ENCODE measurements around the gene APLN.
A peak's percentile ranks its signal among the peaks of the same experiment; 100 is the strongest.

The APLN gene

GRCh38 chrX:129690435-129690834, 35.7 kb upstream of the APLN start:
- Histone ChIP-seq H3K9me3 (ENCODE audit: control insufficient read depth, insufficient read depth, low read length) (no peaks in the 10 kb centered on the region), H3K4me1 (ENCODE audit: control insufficient read depth, insufficient read depth, low read length) (peaks cover 11% of the 10 kb centered on the region), H3K36me3 (ENCODE audit: control insufficient read depth, insufficient read depth, low read length) (no peaks in the 10 kb centered on the region)

GRCh38 chrX:129689796-129690195, 35.0 kb upstream of the APLN start:
- Histone ChIP-seq H3K9me3 (ENCODE audit: control insufficient read depth, insufficient read depth, low read length) (no peaks in the 10 kb centered on the region), H3K4me3 (ENCODE audit: low read depth, low read length) (no peak overlapping the region), H3K27me3 (ENCODE audit: control insufficient read depth, insufficient read depth, low read length) (peaks cover 2% of the 10 kb centered on the region), H3K36me3 (ENCODE audit: control insufficient read depth, insufficient read depth, low read length) (no peaks in the 10 kb centered on the region), H3K9ac (ENCODE audit: low read depth, low read length) (no peak overlapping the region), H3K4me1 (ENCODE audit: control insufficient read depth, insufficient read depth, low read length) (peaks cover 11% of the 10 kb centered on the region)

More at GRCh38 chrX:129690435-129690834, 35.7 kb upstream of the APLN start:
- no peak overlapping the region for H3K4me3 ChIP-seq (ENCODE audit: low read depth, low read length)
- H3K27me3 ChIP-seq (ENCODE audit: control insufficient read depth, insufficient read depth, low read length) = peaks cover 2% of the 10 kb centered on the region
- H3K9ac ChIP-seq (ENCODE audit: low read depth, low read length) = no peak overlapping the region

GRCh38 chrX:129688097-129688496, 33.3 kb upstream of the APLN start:
- H3K4me1 ChIP-seq (ENCODE audit: control insufficient read depth, insufficient read depth, low read length) = peaks cover 11% of the 10 kb centered on the region
- no peaks in the 10 kb centered on the region for H3K36me3 ChIP-seq (ENCODE audit: control insufficient read depth, insufficient read depth, low read length)
- H3K27me3 ChIP-seq (ENCODE audit: control insufficient read depth, insufficient read depth, low read length) = peaks cover 4% of the 10 kb centered on the region
- H3K9ac ChIP-seq (ENCODE audit: low read depth, low read length) = no peak overlapping the region
- H3K9me3 ChIP-seq (ENCODE audit: control insufficient read depth, insufficient read depth, low read length) = no peaks in the 10 kb centered on the region
- H3K4me3 ChIP-seq (ENCODE audit: low read depth, low read length) = no peak overlapping the region

GRCh38 chrX:129686422-129686948, 31.7 kb upstream of the APLN start:
- Histone ChIP-seq H3K9me3 (ENCODE audit: control insufficient read depth, insufficient read depth, low read length) (no peaks in the 10 kb centered on the region), H3K27me3 (ENCODE audit: control insufficient read depth, insufficient read depth, low read length) (peaks cover 7% of the 10 kb centered on the region), H3K4me1 (ENCODE audit: control insufficient read depth, insufficient read depth, low read length) (peaks cover 11% of the 10 kb centered on the region), H3K9ac (ENCODE audit: low read depth, low read length) (no peak overlapping the region), H3K36me3 (ENCODE audit: control insufficient read depth, insufficient read depth, low read length) (no peaks in the 10 kb centered on the region), H3K4me3 (ENCODE audit: low read depth, low read length) (peak overlapping the region; percentile 18)

GRCh38 chrX:129682979-129683378, 28.2 kb upstream of the APLN start:
- Histone ChIP-seq H3K27me3 (ENCODE audit: control insufficient read depth, insufficient read depth, low read length) (peaks cover 14% of the 10 kb centered on the region), H3K9ac (ENCODE audit: low read depth, low read length) (no peak overlapping the region), H3K9me3 (ENCODE audit: control insufficient read depth, insufficient read depth, low read length) (no peaks in the 10 kb centered on the region), H3K36me3 (ENCODE audit: control insufficient read depth, insufficient read depth, low read length) (no peaks in the 10 kb centered on the region), H3K4me3 (ENCODE audit: low read depth, low read length) (no peak overlapping the region), H3K4me1 (ENCODE audit: control insufficient read depth, insufficient read depth, low read length) (peaks cover 11% of the 10 kb centered on the region)

GRCh38 chrX:129679901-129680300, 25.1 kb upstream of the APLN start:
- Histone ChIP-seq H3K9me3 (ENCODE audit: control insufficient read depth, insufficient read depth, low read length) (no peaks in the 10 kb centered on the region), H3K4me3 (ENCODE audit: low read depth, low read length) (no peak overlapping the region), H3K9ac (ENCODE audit: low read depth, low read length) (no peak overlapping the region), H3K27me3 (ENCODE audit: control insufficient read depth, insufficient read depth, low read length) (peaks cover 26% of the 10 kb centered on the region), H3K36me3 (ENCODE audit: control insufficient read depth, insufficient read depth, low read length) (no peaks in the 10 kb centered on the region), H3K4me1 (ENCODE audit: control insufficient read depth, insufficient read depth, low read length) (no peaks in the 10 kb centered on the region)

GRCh38 chrX:129678614-129679195, 23.9 kb upstream of the APLN start:
- Histone ChIP-seq H3K9me3 (ENCODE audit: control insufficient read depth, insufficient read depth, low read length) (no peaks in the 10 kb centered on the region), H3K27me3 (ENCODE audit: control insufficient read depth, insufficient read depth, low read length) (peaks cover 26% of the 10 kb centered on the region), H3K4me1 (ENCODE audit: control insufficient read depth, insufficient read depth, low read length) (no peaks in the 10 kb centered on the region), H3K36me3 (ENCODE audit: control insufficient read depth, insufficient read depth, low read length) (no peaks in the 10 kb centered on the region), H3K4me3 (ENCODE audit: low read depth, low read length) (peak overlapping the region; percentile 39), H3K9ac (ENCODE audit: low read depth, low read length) (no peak overlapping the region)

- peaks cover 9% of the 10 kb centered on the region for H3K4me1 ChIP-seq (ENCODE audit: control insufficient read depth, insufficient read depth, low read length)
- H3K9me3 ChIP-seq (ENCODE audit: control insufficient read depth, insufficient read depth, low read length) = no peaks in the 10 kb centered on the region
- H3K4me3 ChIP-seq (ENCODE audit: low read depth, low read length) = no peak overlapping the region
- peaks cover 4% of the 10 kb centered on the region for H3K27me3 ChIP-seq (ENCODE audit: control insufficient read depth, insufficient read depth, low read length)
- H3K36me3 ChIP-seq (ENCODE audit: control insufficient read depth, insufficient read depth, low read length) = no peaks in the 10 kb centered on the region
- no peak overlapping the region for H3K9ac ChIP-seq (ENCODE audit: low read depth, low read length)
Observed at GRCh38 chrX:129667412-129667811, 12.7 kb upstream of the APLN start.

GRCh38 chrX:129665916-129666644, 11.3 kb upstream of the APLN start:
- Histone ChIP-seq H3K9ac (ENCODE audit: low read depth, low read length) (no peak overlapping the region), H3K4me1 (ENCODE audit: control insufficient read depth, insufficient read depth, low read length) (peaks cover 9% of the 10 kb centered on the region), H3K36me3 (ENCODE audit: control insufficient read depth, insufficient read depth, low read length) (no peaks in the 10 kb centered on the region), H3K9me3 (ENCODE audit: control insufficient read depth, insufficient read depth, low read length) (no peaks in the 10 kb centered on the region), H3K4me3 (ENCODE audit: low read depth, low read length) (no peak overlapping the region), H3K27me3 (ENCODE audit: control insufficient read depth, insufficient read depth, low read length) (peaks cover 4% of the 10 kb centered on the region)

GRCh38 chrX:129663171-129663570, 8.4 kb upstream of the APLN start:
- Histone ChIP-seq H3K36me3 (ENCODE audit: control insufficient read depth, insufficient read depth, low read length) (no peaks in the 10 kb centered on the region), H3K9me3 (ENCODE audit: control insufficient read depth, insufficient read depth, low read length) (peaks cover 3% of the 10 kb centered on the region), H3K9ac (ENCODE audit: low read depth, low read length) (no peak overlapping the region), H3K27me3 (ENCODE audit: control insufficient read depth, insufficient read depth, low read length) (peaks cover 4% of the 10 kb centered on the region), H3K4me3 (ENCODE audit: low read depth, low read length) (no peak overlapping the region), H3K4me1 (ENCODE audit: control insufficient read depth, insufficient read depth, low read length) (peaks cover 9% of the 10 kb centered on the region)

GRCh38 chrX:129661369-129661768, 6.6 kb upstream of the APLN start:
- peaks cover 3% of the 10 kb centered on the region for H3K9me3 ChIP-seq (ENCODE audit: control insufficient read depth, insufficient read depth, low read length)
- H3K4me1 ChIP-seq (ENCODE audit: control insufficient read depth, insufficient read depth, low read length) = peaks cover 5% of the 10 kb centered on the region
- no peak overlapping the region for H3K4me3 ChIP-seq (ENCODE audit: low read depth, low read length)
- no peak overlapping the region for H3K9ac ChIP-seq (ENCODE audit: low read depth, low read length)
- no peaks in the 10 kb centered on the region for H3K36me3 ChIP-seq (ENCODE audit: control insufficient read depth, insufficient read depth, low read length)
- H3K27me3 ChIP-seq (ENCODE audit: control insufficient read depth, insufficient read depth, low read length) = peaks cover 16% of the 10 kb centered on the region

GRCh38 chrX:129659861-129660260, 5.1 kb upstream of the APLN start:
- Histone ChIP-seq H3K9ac (ENCODE audit: low read depth, low read length) (no peak overlapping the region), H3K4me3 (ENCODE audit: low read depth, low read length) (no peak overlapping the region), H3K36me3 (ENCODE audit: control insufficient read depth, insufficient read depth, low read length) (no peaks in the 10 kb centered on the region), H3K27me3 (ENCODE audit: control insufficient read depth, insufficient read depth, low read length) (peaks cover 30% of the 10 kb centered on the region), H3K9me3 (ENCODE audit: control insufficient read depth, insufficient read depth, low read length) (peaks cover 3% of the 10 kb centered on the region), H3K4me1 (ENCODE audit: control insufficient read depth, insufficient read depth, low read length) (peaks cover 4% of the 10 kb centered on the region)
